ENCODE results near the gene LRRC23.

DNA sequence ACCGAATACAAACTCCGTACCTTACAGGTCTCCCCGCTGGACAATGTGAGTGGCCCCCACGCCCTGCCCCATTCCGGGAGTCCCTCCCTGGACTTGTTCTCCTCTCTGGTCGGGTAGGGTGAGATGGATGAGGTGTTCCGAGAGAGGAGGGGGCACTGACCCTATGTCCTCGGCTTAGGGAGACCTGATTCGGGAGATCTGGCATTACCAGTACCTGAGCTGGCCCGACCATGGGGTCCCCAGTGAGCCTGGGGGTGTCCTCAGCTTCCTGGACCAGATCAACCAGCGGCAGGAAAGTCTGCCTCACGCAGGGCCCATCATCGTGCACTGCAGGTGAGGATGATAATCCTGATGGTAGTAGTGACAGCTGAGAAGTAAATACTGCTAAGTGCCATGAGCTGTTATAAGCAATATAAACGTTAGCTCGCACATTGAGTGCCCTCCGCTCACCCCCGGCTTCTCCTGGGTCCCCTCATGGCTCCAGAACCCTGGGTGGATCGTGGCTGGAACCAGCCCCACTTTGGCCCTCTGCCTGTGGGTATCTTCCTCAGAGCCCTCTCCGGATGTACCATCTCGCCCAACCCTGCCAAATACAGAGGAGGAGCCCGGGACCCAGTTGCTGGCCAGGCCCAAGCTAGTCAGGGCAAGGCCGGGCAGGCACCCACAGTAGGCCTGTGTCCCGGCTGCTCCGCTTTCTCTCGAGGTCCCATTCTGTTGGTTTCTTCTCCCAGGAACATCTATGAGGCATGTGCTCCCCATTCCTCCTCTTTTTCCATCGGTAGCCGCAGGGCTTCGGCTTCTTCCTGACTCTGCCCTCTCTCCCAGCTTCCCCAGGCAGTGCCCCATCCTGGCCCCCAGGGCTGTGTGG lies 53.4 kb downstream of the LRRC23 start:
- TF ChIP-seq CBX3 (IDR thresholded peaks at IDR 0.05; ENCODE audit: borderline replicate concordance in 1 of 2, low read length in 2 of 2): no peak
- TF ChIP-seq, protein P1, sequence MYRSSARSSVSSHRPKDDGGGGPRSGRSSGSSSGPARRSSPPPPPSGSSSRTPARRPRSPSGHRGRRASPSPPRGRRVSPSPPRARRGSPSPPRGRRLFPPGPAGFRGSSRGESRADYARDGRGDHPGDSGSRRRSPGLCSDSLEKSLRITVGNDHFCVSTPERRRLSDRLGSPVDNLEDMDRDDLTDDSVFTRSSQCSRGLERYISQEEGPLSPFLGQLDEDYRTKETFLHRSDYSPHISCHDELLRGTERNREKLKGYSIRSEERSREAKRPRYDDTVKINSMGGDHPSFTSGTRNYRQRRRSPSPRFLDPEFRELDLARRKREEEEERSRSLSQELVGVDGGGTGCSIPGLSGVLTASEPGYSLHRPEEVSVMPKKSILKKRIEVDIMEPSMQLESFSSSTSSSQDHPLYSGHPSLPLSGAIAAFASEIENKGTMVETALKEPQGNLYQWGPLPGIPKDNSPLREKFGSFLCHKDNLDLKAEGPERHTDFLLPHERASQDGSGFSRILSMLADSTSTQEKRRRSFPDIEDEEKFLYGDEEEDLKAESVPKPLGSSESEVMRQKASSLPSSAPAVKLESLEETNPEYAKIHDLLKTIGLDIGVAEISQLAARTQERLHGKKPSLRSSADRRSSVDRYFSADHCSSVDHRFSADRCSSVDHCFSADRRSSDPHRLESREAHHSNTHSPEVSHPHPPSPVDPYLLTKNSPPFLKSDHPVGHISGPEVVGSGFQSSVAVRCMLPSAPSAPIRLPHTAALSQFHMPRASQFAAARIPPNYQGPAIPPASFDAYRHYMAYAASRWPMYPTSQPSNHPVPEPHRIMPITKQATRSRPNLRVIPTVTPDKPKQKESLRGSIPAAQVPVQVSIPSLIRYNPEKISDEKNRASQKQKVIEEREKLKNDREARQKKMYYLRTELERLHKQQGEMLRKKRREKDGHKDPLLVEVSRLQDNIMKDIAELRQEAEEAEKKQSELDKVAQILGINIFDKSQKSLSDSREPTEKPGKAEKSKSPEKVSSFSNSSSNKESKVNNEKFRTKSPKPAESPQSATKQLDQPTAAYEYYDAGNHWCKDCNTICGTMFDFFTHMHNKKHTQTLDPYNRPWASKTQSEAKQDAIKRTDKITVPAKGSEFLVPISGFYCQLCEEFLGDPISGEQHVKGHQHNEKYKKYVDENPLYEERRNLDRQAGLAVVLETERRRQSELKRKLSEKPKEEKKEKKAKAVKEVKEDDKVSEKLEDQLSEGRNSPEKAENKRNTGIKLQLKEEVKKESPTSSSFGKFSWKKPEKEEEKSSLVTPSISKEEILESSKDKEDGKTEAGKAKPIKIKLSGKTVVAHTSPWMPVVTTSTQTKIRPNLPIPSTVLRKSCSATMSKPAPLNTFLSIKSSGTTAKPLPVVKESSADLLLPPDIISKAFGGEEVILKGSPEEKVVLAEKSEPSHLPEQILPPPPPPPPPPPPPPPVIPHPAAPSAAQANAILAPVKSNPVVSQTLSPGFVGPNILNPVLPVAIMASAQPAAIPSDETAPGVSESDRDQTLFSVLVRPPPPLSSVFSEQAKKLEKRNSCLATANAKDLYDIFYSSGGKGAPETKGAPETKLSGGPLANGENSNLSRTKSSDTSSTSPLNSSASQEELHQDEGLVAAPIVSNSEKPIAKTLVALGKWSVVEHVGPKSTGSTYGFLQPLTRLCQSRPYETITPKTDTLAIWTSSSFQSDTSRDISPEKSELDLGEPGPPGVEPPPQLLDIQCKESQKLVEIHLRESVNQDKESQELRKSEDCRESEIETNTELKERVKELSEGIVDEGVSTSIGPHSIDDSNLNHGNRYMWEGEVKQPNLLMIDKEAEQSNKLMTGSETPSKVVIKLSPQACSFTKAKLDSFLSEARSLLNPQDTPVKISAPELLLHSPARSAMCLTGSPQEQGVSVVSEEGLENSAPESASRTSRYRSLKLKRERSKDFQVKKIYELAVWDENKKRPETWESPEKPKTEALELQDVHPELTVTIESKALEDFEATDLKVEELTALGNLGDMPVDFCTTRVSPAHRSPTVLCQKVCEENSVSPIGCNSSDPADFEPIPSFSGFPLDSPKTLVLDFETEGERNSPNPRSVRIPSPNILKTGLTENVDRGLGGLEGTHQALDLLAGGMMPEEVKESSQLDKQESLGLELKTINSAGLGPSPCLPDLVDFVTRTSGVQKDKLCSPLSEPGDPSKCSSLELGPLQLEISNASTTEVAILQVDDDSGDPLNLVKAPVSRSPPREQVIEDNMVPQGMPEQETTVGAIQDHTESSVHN (IDR thresholded peaks at IDR 0.05; ENCODE audit: borderline replicate concordance in 1 of 2, low read depth in 1 of 2): no peak
- no peak for TF ChIP-seq GTF2F1 (IDR thresholded peaks at IDR 0.05; ENCODE audit: low read depth, low read length)
- TF ChIP-seq CTCF (IDR thresholded peaks at IDR 0.05 in 2 of 3, conservative IDR thresholded peaks at IDR 0.05 in 1 of 3; ENCODE audit: insufficient read depth in 2 of 3, low read depth in 1 of 3, low read length in 3 of 3): no peak
- no peak for TF ChIP-seq PCBP2 (IDR thresholded peaks at IDR 0.05; ENCODE audit: low read depth, low read length, poor library complexity, severe bottlenecking)
